ENCODE measurements around the gene SMIM11.
"Not testable (repeated sequence)": the region's sequence is repeated elsewhere in the genome, so short reads cannot be mapped to it uniquely, and the experiment has no call there.

SMIM11 gene

GRCh38 chr21:34406102-34406501 lies 30.8 kb downstream of the SMIM11 start:
- not testable (repeated sequence) for H3K9me3 ChIP-seq (ENCODE audit: control insufficient read depth in 1 of 2, low read length in 2 of 2); H3K9ac ChIP-seq (ENCODE audit: low read depth in 1 of 2, low read length in 2 of 2); H3K4me1 ChIP-seq (ENCODE audit: control insufficient read depth in 1 of 2, insufficient read depth in 2 of 2, low read length in 2 of 2); H3K4me3 ChIP-seq (ENCODE audit: low read depth in 1 of 2, low read length in 2 of 2); H3K27me3 ChIP-seq (ENCODE audit: control insufficient read depth in 1 of 2, insufficient read depth in 2 of 2, low read length in 2 of 2); H3K27ac ChIP-seq (ENCODE audit: low read depth, low read length); H3K36me3 ChIP-seq (ENCODE audit: control insufficient read depth in 1 of 2, insufficient read depth in 2 of 2, low read length in 2 of 2)

DNA sequence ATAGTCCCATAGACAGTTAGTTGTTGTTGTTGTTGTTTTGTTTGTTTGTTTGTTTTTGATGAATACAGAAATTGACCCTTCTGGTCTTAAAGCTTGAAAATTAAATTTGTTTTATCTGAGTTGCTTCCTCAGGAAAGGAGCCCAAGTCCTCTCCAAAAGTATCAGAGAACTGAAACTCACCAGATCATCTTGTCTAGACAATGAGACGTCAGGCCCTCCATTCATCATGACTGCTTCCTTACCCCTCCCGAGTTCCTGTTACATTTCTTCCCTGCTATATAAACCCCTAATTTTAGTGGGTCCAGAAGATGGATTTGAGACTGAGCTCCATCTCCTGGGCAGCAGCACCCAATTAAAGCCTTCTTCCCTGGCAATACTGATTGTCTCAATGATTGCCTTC lies 31.4 kb downstream of the SMIM11 start:
- H3K27ac ChIP-seq (ENCODE audit: low read depth, low read length); H3K36me3 ChIP-seq (ENCODE audit: control insufficient read depth in 1 of 2, insufficient read depth in 2 of 2, low read length in 2 of 2); H3K27me3 ChIP-seq (ENCODE audit: control insufficient read depth in 1 of 2, insufficient read depth in 2 of 2, low read length in 2 of 2); H3K9ac ChIP-seq (ENCODE audit: low read depth in 1 of 2, low read length in 2 of 2); H3K9me3 ChIP-seq (ENCODE audit: control insufficient read depth in 1 of 2, low read length in 2 of 2); H3K4me1 ChIP-seq (ENCODE audit: control insufficient read depth in 1 of 2, insufficient read depth in 2 of 2, low read length in 2 of 2); H3K4me3 ChIP-seq (ENCODE audit: low read depth in 1 of 2, low read length in 2 of 2): not testable (repeated sequence)

- H3K36me3 ChIP-seq (ENCODE audit: control insufficient read depth in 1 of 2, insufficient read depth in 2 of 2, low read length in 2 of 2); H3K27ac ChIP-seq (ENCODE audit: low read depth, low read length); H3K4me3 ChIP-seq (ENCODE audit: low read depth in 1 of 2, low read length in 2 of 2); H3K9ac ChIP-seq (ENCODE audit: low read depth in 1 of 2, low read length in 2 of 2); H3K4me1 ChIP-seq (ENCODE audit: control insufficient read depth in 1 of 2, insufficient read depth in 2 of 2, low read length in 2 of 2); H3K27me3 ChIP-seq (ENCODE audit: control insufficient read depth in 1 of 2, insufficient read depth in 2 of 2, low read length in 2 of 2); H3K9me3 ChIP-seq (ENCODE audit: control insufficient read depth in 1 of 2, low read length in 2 of 2): not testable (repeated sequence)
Measured at GRCh38 chr21:34407294-34407693, 32.0 kb downstream of the SMIM11 start.

DNA sequence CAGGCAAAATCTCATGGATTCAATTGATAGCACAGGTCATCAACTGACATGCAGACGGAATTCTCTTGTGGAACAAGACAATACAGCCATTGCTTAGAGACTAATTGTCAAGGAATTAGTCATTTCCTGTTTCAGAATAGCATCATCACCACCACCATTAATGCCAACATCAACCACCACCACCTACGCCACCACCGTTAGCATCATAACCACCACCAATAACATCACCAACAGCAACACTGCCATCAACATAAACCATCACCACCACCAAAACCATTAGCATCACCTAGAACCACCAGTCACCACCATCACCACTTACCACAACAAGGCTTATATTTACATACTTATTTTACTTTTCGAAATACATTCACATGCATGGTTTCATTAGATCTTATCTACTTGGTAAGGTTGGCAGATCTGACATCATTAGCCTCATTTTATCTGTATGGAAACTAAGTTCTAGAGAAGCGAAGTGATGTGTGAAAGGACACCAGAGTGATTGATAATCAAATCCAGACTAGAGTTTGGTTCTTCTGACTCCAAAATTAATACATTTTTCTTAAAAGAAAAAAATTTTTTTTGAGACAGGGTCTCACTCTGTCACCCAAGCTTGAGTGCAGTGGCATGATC lies 42.3 kb downstream of the SMIM11 start:
- not testable (repeated sequence) for H3K27me3 ChIP-seq (ENCODE audit: control insufficient read depth in 1 of 2, insufficient read depth in 2 of 2, low read length in 2 of 2); H3K9ac ChIP-seq (ENCODE audit: low read depth in 1 of 2, low read length in 2 of 2); H3K4me1 ChIP-seq (ENCODE audit: control insufficient read depth in 1 of 2, insufficient read depth in 2 of 2, low read length in 2 of 2); H3K36me3 ChIP-seq (ENCODE audit: control insufficient read depth in 1 of 2, insufficient read depth in 2 of 2, low read length in 2 of 2); H3K4me3 ChIP-seq (ENCODE audit: low read depth in 1 of 2, low read length in 2 of 2); H3K9me3 ChIP-seq (ENCODE audit: control insufficient read depth in 1 of 2, low read length in 2 of 2); H3K27ac ChIP-seq (ENCODE audit: low read depth, low read length)

DNA sequence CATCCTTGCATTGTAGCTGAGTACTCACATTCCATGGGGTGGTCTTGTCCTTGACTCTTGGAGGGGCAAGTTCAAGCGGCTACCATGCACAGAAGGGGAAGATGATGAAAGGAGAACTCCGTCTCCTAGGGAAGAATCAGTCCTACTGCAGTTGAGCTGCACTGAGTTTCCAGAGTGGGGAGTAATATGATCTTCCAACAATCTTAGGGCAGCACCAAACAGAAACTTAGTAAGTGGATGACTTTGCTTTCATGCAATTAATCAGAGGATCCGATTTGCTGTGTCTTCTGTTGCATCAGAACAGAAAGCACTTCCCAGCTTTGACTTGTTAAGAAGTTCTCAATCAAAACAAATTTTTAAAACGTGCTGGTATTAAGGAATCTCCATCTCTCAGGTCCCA lies 48.5 kb downstream of the SMIM11 start, which contains the start of gene SMIM34:
SMIM34 (minus strand) TSS at position 147 of the 400 bp plus-strand sequence; CDS start at position 35, 112 bp downstream.
- H3K9ac ChIP-seq (ENCODE audit: low read depth in 1 of 2, low read length in 2 of 2); H3K27me3 ChIP-seq (ENCODE audit: control insufficient read depth in 1 of 2, insufficient read depth in 2 of 2, low read length in 2 of 2); H3K9me3 ChIP-seq (ENCODE audit: control insufficient read depth in 1 of 2, low read length in 2 of 2); H3K4me3 ChIP-seq (ENCODE audit: low read depth in 1 of 2, low read length in 2 of 2); H3K4me1 ChIP-seq (ENCODE audit: control insufficient read depth in 1 of 2, insufficient read depth in 2 of 2, low read length in 2 of 2); H3K36me3 ChIP-seq (ENCODE audit: control insufficient read depth in 1 of 2, insufficient read depth in 2 of 2, low read length in 2 of 2); H3K27ac ChIP-seq (ENCODE audit: low read depth, low read length): not testable (repeated sequence)

- H3K27me3 ChIP-seq (ENCODE audit: control insufficient read depth in 1 of 2, insufficient read depth in 2 of 2, low read length in 2 of 2); H3K36me3 ChIP-seq (ENCODE audit: control insufficient read depth in 1 of 2, insufficient read depth in 2 of 2, low read length in 2 of 2); H3K27ac ChIP-seq (ENCODE audit: low read depth, low read length); H3K9ac ChIP-seq (ENCODE audit: low read depth in 1 of 2, low read length in 2 of 2); H3K4me1 ChIP-seq (ENCODE audit: control insufficient read depth in 1 of 2, insufficient read depth in 2 of 2, low read length in 2 of 2); H3K4me3 ChIP-seq (ENCODE audit: low read depth in 1 of 2, low read length in 2 of 2); H3K9me3 ChIP-seq (ENCODE audit: control insufficient read depth in 1 of 2, low read length in 2 of 2): not testable (repeated sequence)
Measured at GRCh38 chr21:34427339-34427738, 52.0 kb downstream of the SMIM11 start.

- H3K36me3 ChIP-seq (ENCODE audit: control insufficient read depth in 1 of 2, insufficient read depth in 2 of 2, low read length in 2 of 2); H3K4me1 ChIP-seq (ENCODE audit: control insufficient read depth in 1 of 2, insufficient read depth in 2 of 2, low read length in 2 of 2); H3K9ac ChIP-seq (ENCODE audit: low read depth in 1 of 2, low read length in 2 of 2); H3K27ac ChIP-seq (ENCODE audit: low read depth, low read length); H3K27me3 ChIP-seq (ENCODE audit: control insufficient read depth in 1 of 2, insufficient read depth in 2 of 2, low read length in 2 of 2); H3K9me3 ChIP-seq (ENCODE audit: control insufficient read depth in 1 of 2, low read length in 2 of 2); H3K4me3 ChIP-seq (ENCODE audit: low read depth in 1 of 2, low read length in 2 of 2): not testable (repeated sequence)
Measured at GRCh38 chr21:34428441-34428840, 53.1 kb downstream of the SMIM11 start.

- H3K27ac ChIP-seq (ENCODE audit: low read depth, low read length); H3K9ac ChIP-seq (ENCODE audit: low read depth in 1 of 2, low read length in 2 of 2); H3K4me3 ChIP-seq (ENCODE audit: low read depth in 1 of 2, low read length in 2 of 2); H3K9me3 ChIP-seq (ENCODE audit: control insufficient read depth in 1 of 2, low read length in 2 of 2); H3K4me1 ChIP-seq (ENCODE audit: control insufficient read depth in 1 of 2, insufficient read depth in 2 of 2, low read length in 2 of 2); H3K36me3 ChIP-seq (ENCODE audit: control insufficient read depth in 1 of 2, insufficient read depth in 2 of 2, low read length in 2 of 2); H3K27me3 ChIP-seq (ENCODE audit: control insufficient read depth in 1 of 2, insufficient read depth in 2 of 2, low read length in 2 of 2): not testable (repeated sequence)
Measured at GRCh38 chr21:34429710-34430109, 54.4 kb downstream of the SMIM11 start.

All from duodenal mucosa (tissue), 2 donors.